Liver (tissue), 9 donors: ENCODE measurements around the gene ZNF749. TPM values are rescaled to one million over a fixed set of nuclear protein-coding genes. Genes with fewer than 3 reads are reported as not detected.

Source experiments
- DNase-seq: peaks from one replicate; pipeline ENCODE4 v3.0.0-alpha.2; 2017; ENCODE audit warnings: low spot score
- H3K27ac ChIP-seq, 2 donors: one replicate each; pipeline ENCODE4 v1.7.0; 2013; ENCODE audit warnings: inconsistent platforms in 2 of 2, low read length in 2 of 2, control low read depth in 1 of 2, low read depth in 1 of 2, mild to moderate bottlenecking in 1 of 2
- H3K27me3 ChIP-seq, 4 donors: one replicate each; pipeline versions ENCODE4 v1.6.1 to v1.7.0; 2013; ENCODE audit warnings: low read length in 3 of 4, inconsistent platforms in 1 of 4, mild to moderate bottlenecking in 1 of 4, moderate library complexity in 1 of 4; ENCODE audit not compliant: control insufficient read depth in 4 of 4, insufficient read depth in 4 of 4
- H3K36me3 ChIP-seq, 4 donors: one replicate each; pipeline versions ENCODE4 v1.6.1 to v1.7.0; 2013; ENCODE audit warnings: low read length in 3 of 4, mild to moderate bottlenecking in 3 of 4, low read depth in 1 of 4, moderate library complexity in 1 of 4; ENCODE audit not compliant: control insufficient read depth in 4 of 4, insufficient read depth in 3 of 4
- H3K4me1 ChIP-seq, 4 donors: one replicate each; pipeline versions ENCODE4 v1.6.1 to v1.7.0; 2013; ENCODE audit warnings: low read length in 3 of 4, mild to moderate bottlenecking in 3 of 4, moderate library complexity in 1 of 4; ENCODE audit not compliant: control insufficient read depth in 4 of 4, insufficient read depth in 4 of 4
- H3K4me3 ChIP-seq, 3 donors: one replicate each; pipeline versions ENCODE4 v1.6.1 to v1.7.0; 2013; ENCODE audit warnings: low read length in 3 of 3, control low read depth in 1 of 3, low read depth in 1 of 3, mild to moderate bottlenecking in 1 of 3
- H3K9ac ChIP-seq, 2 donors: one replicate each; pipeline ENCODE4 v1.7.0; 2013; ENCODE audit warnings: low read length in 2 of 2, mild to moderate bottlenecking in 2 of 2, moderate library complexity in 2 of 2, control low read depth in 1 of 2, low read depth in 1 of 2
- H3K9me3 ChIP-seq, 4 donors: one replicate each; pipeline versions ENCODE4 v1.6.1 to v1.7.0; 2013; ENCODE audit warnings: low read length in 3 of 4; ENCODE audit not compliant: control insufficient read depth in 4 of 4
- ATF3 ChIP-seq: IDR thresholded peaks from 2 replicates; pipeline ENCODE4 v1.6.1; 2016; ENCODE audit warnings: antibody characterized with exemption
- CTCF ChIP-seq: fragments of 150-350 bp; IDR thresholded peaks from 2 replicates; pipeline ENCODE4 v1.5.1; 2017; ENCODE audit warnings: improper control_type of control experiment, low read depth, low read length; ENCODE audit not compliant: missing input control
- EGR1 ChIP-seq, 2 donors: IDR thresholded peaks; 2 replicates each; pipeline ENCODE4 v1.6.1; 2016 to 2018; ENCODE audit warnings: antibody characterized with exemption in 2 of 2, low read depth in 2 of 2
- FOXA2 ChIP-seq: IDR thresholded peaks from 2 replicates; pipeline ENCODE4 v1.6.1; 2016; ENCODE audit warnings: antibody characterized with exemption
- GABPA ChIP-seq, 2 donors: IDR thresholded peaks in 1 of 2; conservative IDR thresholded peaks in 1 of 2; 2 replicates each; pipeline ENCODE4 v1.6.1; 2016; ENCODE audit warnings: antibody characterized with exemption in 2 of 2, mild to moderate bottlenecking in 1 of 2, moderate library complexity in 1 of 2
- HNF4G ChIP-seq: IDR thresholded peaks from 2 replicates; pipeline ENCODE4 v1.6.1; 2016; ENCODE audit warnings: antibody characterized with exemption
- JUND ChIP-seq, 2 donors: IDR thresholded peaks; 2 replicates each; pipeline ENCODE4 v1.6.1; 2016; ENCODE audit warnings: antibody characterized with exemption in 2 of 2
- NR2F2 ChIP-seq: IDR thresholded peaks from 2 replicates; pipeline ENCODE4 v1.6.1; 2016; ENCODE audit warnings: antibody characterized with exemption
- REST ChIP-seq: IDR thresholded peaks from 2 replicates; pipeline ENCODE4 v1.6.1; 2016; ENCODE audit warnings: antibody characterized with exemption, mild to moderate bottlenecking
- SP1 ChIP-seq: IDR thresholded peaks from 2 replicates; pipeline ENCODE4 v1.6.1; 2018; ENCODE audit warnings: antibody characterized with exemption, mild to moderate bottlenecking
- TAF1 ChIP-seq: conservative IDR thresholded peaks from 2 replicates; pipeline ENCODE4 v1.6.1; 2016; ENCODE audit warnings: antibody characterized with exemption, mild to moderate bottlenecking
- YY1 ChIP-seq: IDR thresholded peaks from 2 replicates; pipeline ENCODE4 v1.6.1; 2016; ENCODE audit warnings: antibody characterized with exemption, mild to moderate bottlenecking
- WGBS: extraction: QIAGEN DNeasy Blood & Tissue Kit; methylation state at CpG from one replicate; pipeline ENCODE4 v1.1.7; 2013; 5-methylcytosine and 5-hydroxymethylcytosine counted together
- polyA plus RNA-seq, 2 donors: library from polyadenylated mRNA; stranded (reverse) in 1 of 2; unstranded in 1 of 2; fragments of 200-250 nt in 1 of 2; fragments of >200 nt in 1 of 2; fragmentation: Nextera tagmentation in 1 of 2; extraction: Ambion mirVana in 1 of 2; gene quantifications; one replicate each; pipeline versions ENCODE4 v1.2.1 to v1.2.3, GENCODE V29; 2013 to 2015
- total RNA-seq, 2 donors: library from RNA; depleted of rRNA; stranded (reverse); fragments of >200 nt; gene quantifications; one replicate each; pipeline ENCODE4 v1.2.3, GENCODE V29; 2014
- donor health status: healthy.
- donor health status: healthy.
- donor health status: healthy.
- donor health status: healthy.
- donor health status: healthy.

Gene ZNF749
- total and polyA plus RNA-seq, 4 donors, result 0.83 to 11.6 (median 5.7) TPM

DNA sequence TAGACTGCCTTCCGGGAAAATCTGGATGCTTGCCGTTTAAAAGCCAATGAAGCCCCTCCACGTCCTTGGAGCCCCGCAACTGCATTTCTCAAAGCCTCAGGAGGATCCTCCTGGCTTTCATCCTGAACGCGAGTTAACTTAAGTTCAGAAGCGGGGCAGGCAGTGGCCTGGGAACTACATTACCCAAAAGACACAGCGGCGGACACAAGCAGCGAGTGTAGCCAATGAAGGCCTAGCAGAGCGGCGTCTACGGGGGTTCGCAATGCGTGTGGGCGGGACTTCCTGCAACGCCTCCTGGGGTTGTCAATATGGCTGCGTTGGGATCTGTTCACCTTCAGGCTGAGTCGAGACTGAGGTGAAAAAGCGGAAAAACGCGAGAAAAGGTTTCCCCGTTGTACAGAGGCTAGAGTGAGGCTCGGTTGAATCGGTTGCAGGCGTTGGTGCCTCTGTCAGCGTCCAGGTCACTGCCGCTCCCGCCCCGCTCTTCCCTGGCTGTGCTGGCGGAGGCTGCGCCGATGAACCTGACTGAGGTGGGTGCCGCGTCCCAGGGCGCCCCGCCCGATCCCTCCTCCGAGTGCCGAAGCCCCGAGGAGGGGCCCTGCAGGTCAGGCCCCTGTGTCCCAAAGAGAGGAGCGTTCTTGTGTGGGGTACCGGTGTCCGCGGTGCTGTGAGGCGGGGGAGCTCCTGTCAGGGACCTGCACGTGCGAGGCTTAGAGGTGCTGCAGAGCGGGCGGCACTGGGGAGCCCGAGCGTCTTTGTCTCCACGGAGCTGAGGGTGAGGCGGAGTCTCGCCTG, 24.1 kb upstream of the ZNF749 start, which contains the start of gene ZNF17 (continued):
- TF ChIP-seq CTCF, result no peak

DNA sequence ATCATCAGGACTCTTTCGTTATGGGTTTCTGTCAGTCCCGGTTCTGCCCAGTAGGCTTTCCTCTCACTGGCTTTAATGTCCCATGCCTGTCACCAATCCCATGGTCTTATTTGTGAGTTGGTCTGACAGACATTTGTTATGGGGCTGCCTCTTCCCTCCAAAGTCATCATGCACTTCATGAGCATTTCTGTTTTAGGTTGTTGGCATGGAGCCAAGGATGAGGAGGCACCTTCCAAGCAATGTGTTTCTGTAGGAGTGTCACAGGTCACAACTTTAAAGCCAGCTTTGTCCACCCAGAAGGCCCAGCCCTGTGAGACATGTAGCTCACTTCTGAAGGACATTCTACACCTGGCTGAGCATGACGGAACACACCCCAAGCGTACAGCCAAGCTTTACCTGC, 15.7 kb upstream of the ZNF749 start:
- Histone ChIP-seq H3K9me3 (peaks cover 40 to 78% (median 56%) of the 10 kb centered on the region in 4 donors), H3K36me3 (peaks cover 17 to 63% (median 59%) of the 10 kb centered on the region in 4 donors), H3K9ac (no peak overlapping the region), H3K27ac (no peak overlapping the region), H3K4me1 (no peaks in the 10 kb centered on the region), H3K27me3 (no peaks in the 10 kb centered on the region), H3K4me3 (peak overlapping the region in 2 of 3 donors; percentile 45 to 76)
- 98% methylated on average over 4 of the region's 4 CpGs for WGBS
- no peak for DNase-seq
- no peak for TF ChIP-seq JUND (IDR thresholded peaks at IDR 0.05)
- no peak for TF ChIP-seq SP1
- TF ChIP-seq TAF1, result no peak
- no peak for TF ChIP-seq EGR1 (IDR thresholded peaks at IDR 0.05; ENCODE audit: low read depth in 2 of 2)
- no peak for TF ChIP-seq YY1
- TF ChIP-seq FOXA2, result no peak

DNA sequence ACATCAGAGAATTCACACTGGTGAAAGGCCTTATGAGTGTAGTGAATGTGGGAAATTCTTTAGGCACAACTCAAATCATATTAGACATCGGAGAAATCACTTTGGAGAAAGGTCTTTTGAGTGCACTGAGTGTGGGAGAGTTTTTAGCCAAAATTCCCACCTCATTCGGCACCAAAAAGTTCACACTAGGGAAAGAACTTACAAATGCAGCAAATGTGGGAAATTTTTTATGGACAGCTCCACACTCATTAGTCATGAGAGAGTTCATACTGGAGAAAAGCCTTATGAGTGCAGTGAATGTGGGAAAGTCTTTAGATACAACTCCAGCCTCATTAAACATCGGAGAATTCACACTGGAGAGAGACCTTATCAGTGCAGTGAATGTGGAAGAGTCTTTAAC, 14.1 kb upstream of the ZNF749 start:
- Histone ChIP-seq H3K9me3 (peaks cover 33 to 76% (median 46%) of the 10 kb centered on the region in 4 donors), H3K36me3 (peaks cover 12 to 51% (median 51%) of the 10 kb centered on the region in 4 donors)

More for the DNA sequence above, 14.1 kb upstream of the ZNF749 start:
- WGBS, result 94% methylated on average over 3 of the region's 3 CpGs
- H3K4me1 ChIP-seq, result no peaks in the 10 kb centered on the region
- H3K9ac ChIP-seq, result no peak overlapping the region
- no peak for DNase-seq
- peak overlapping the region in 2 of 3 donors; percentile 32 to 76 for H3K4me3 ChIP-seq
- no peaks in the 10 kb centered on the region for H3K27me3 ChIP-seq
- no peak overlapping the region for H3K27ac ChIP-seq
- TF ChIP-seq ATF3 (no peak), FOXA2 (no peak), NR2F2 (no peak), HNF4G (no peak), YY1 (no peak), REST (no peak), TAF1 (no peak), SP1 (no peak), JUND (IDR thresholded peaks at IDR 0.05) (no peak), CTCF (no peak), GABPA (IDR thresholded peaks at IDR 0.05 in 1 of 2, conservative IDR thresholded peaks at IDR 0.05 in 1 of 2) (no peak)
